Pancreas (tissue), 10 donors: ENCODE data around the gene PRKCH. TPM values are rescaled to one million over a fixed set of nuclear protein-coding genes. Genes with fewer than 3 reads are reported as not detected.

Experiments used
- ATAC-seq, 4 donors: fragments of 200-7000 bp; cut with Tn5 transposase; one replicate each; pipeline versions ENCODE4 v1.8.0 to v1.9.1; 2020; ENCODE audit warnings: mild to moderate bottlenecking in 4 of 4, moderate library complexity in 4 of 4
- DNase-seq, 6 donors: peaks; one replicate each; pipeline ENCODE4 v3.0.0-alpha.2; 2020
- FAIRE-seq: peaks from 2 replicates; lab custom pipeline; 2012; peaks lifted over from hg19 to GRCh38; lab: Jason Lieb, UNC
- H3K27ac ChIP-seq, 4 donors: fragments of 200-600 bp; sonication (generic); 1 replicate in 3 of 4; 2 replicates in 1 of 4; pipeline versions ENCODE4 v1.5.0 to v1.8.0; 2020
- H3K27me3 ChIP-seq, 4 donors: fragments of 200-600 bp; one replicate each; pipeline ENCODE4 v1.8.0; 2021
- H3K36me3 ChIP-seq, 3 donors: fragments of 200-600 bp; sonication (generic) in 1 of 3; one replicate each; pipeline versions ENCODE4 v1.5.0 to v1.8.0; 2020 to 2021
- H3K4me1 ChIP-seq, 3 donors: fragments of 200-600 bp; one replicate each; pipeline ENCODE4 v1.8.0; 2021
- H3K4me3 ChIP-seq, 4 donors: fragments of 200-600 bp; sonication (generic) in 2 of 4; one replicate each; pipeline versions ENCODE4 v1.5.0 to v1.8.0; 2020 to 2021
- H3K9me3 ChIP-seq, 4 donors: fragments of 200-600 bp; one replicate each; pipeline ENCODE4 v1.8.0; 2021
- CTCF ChIP-seq, 4 donors: fragments of 200-600 bp; sonication (generic) in 3 of 4; IDR thresholded peaks; one replicate each; pipeline versions ENCODE4 v1.5.0 to v1.8.0; 2021; ENCODE audit warnings: antibody characterized with exemption in 4 of 4
- WGBS, 2 donors: extraction: QIAGEN DNeasy Blood & Tissue Kit; methylation state at CpG; one replicate each; pipeline ENCODE4 v1.1.7; 2013; 5-methylcytosine and 5-hydroxymethylcytosine counted together
- intact Hi-C, 3 donors: fragments of 100-400 bp; cut with DNase I; formaldehyde crosslinking; loops; one replicate each; pipeline versions ENCODE4 v1.11.1 to v1.14.2; 2022
- polyA plus RNA-seq, 2 donors: library from polyadenylated mRNA; stranded (reverse); fragments of 200-250 nt; gene quantifications; one replicate each; pipeline ENCODE4 v1.2.3, GENCODE V29; 2013
- total RNA-seq, 6 donors: library from RNA; stranded (reverse); fragmentation: NEBNext Ultra II Directional in 4 of 6; extraction: Animal tissue kit (Norgen Biotek cat#: 25700) in 4 of 6; gene quantifications; one replicate each; pipeline versions ENCODE4 v1.2.1 to v1.2.4, GENCODE V29; 2021 to 2023
- donor health status: healthy with polysubstance abuse.
- donor health status: DM: no; HTN: no; CAD: no; lungs with moderate emphysema.
- donor health status: DM: no; HTN: no; CAD: no.
- donor health status: control.
- donor health status: control.
- donor health status: Bipolar disorder and iron deficiency.
- donor health status: DM: yes; HTN: yes; CAD: no.
- donor health status: DM: no; HTN: no; CAD: no.
- donor health status: DM: no; HTN: no; CAD: no.
- donor health status: DM: yes; HTN: yes; CAD: no.

PRKCH gene
- total RNA-seq, result 10 to 100 TPM in 3 of 6 donors, 1 to 10 TPM in 3; 5.2 to 16.9 (median 9.5) TPM
- 1 to 10 TPM; 3.6 to 9.2 TPM for polyA plus RNA-seq

- FAIRE-seq (no peak), ATAC-seq (peak; percentile 83 to 87 (median 84)), DNase-seq (peak; percentile 81 to 93 (median 84))
- no peak for TF ChIP-seq CTCF (IDR thresholded peaks at IDR 0.05)
- WGBS, 2 donors, result 0% methylated on average over 31 to 66 of the region's 66 CpGs
- Histone ChIP-seq H3K36me3 (no peaks in the 10 kb centered on the region), H3K27ac (peak within 1 kb of the TSS; percentile 38 to 70 (median 60)), H3K27me3 (no peaks in the 10 kb centered on the region), H3K4me3 (peak within 1 kb of the TSS; percentile 33 to 91 (median 65)), H3K4me1 (no peaks in the 10 kb centered on the region), H3K9me3 (no peaks in the 10 kb centered on the region)
- intact Hi-C loops, result no loop called here
These were observed at the start of gene PRKCH for GRCh38 chr14:61321385-61322010. PRKCH (plus strand) TSS chr14:61321579; CDS start chr14:61322102, 523 bp downstream.

GRCh38 chr14:61277232-61277631 lies 44.1 kb upstream of the PRKCH start:
- Histone ChIP-seq H3K9me3 (no peaks in the 10 kb centered on the region), H3K27me3 (no peaks in the 10 kb centered on the region), H3K4me3 (peak overlapping the region in 2 of 4 donors; percentile 7 to 23), H3K4me1 (peaks cover 0 to 19% (median 4%) of the 10 kb centered on the region in 3 donors), H3K36me3 (no peaks in the 10 kb centered on the region), H3K27ac (peak overlapping the region in 2 of 4 donors; percentile 18 to 39)
- FAIRE-seq, result peak; percentile 5
- no peak for TF ChIP-seq CTCF (IDR thresholded peaks at IDR 0.05)
- intact Hi-C loops, result no loop called here
- ATAC-seq, result no peak
- DNase-seq, result no peak
- WGBS, 2 donors, result 15 to 16% methylated on average over 1 of the region's 1 CpG

- ATAC-seq (no peak), FAIRE-seq (no peak), DNase-seq (no peak)
- intact Hi-C loops, result no loop called here
- peak overlapping the region in 2 of 4 donors; percentile 7 to 23 for H3K4me3 ChIP-seq
- no peaks in the 10 kb centered on the region for H3K9me3 ChIP-seq
- H3K27me3 ChIP-seq, result no peaks in the 10 kb centered on the region
- peak overlapping the region in 2 of 4 donors; percentile 18 to 39 for H3K27ac ChIP-seq
- no peak for TF ChIP-seq CTCF (IDR thresholded peaks at IDR 0.05)
- no peaks in the 10 kb centered on the region for H3K36me3 ChIP-seq
- peaks cover 0 to 23% (median 9%) of the 10 kb centered on the region in 3 donors for H3K4me1 ChIP-seq
- 14 to 19% methylated on average over 4 of the region's 4 CpGs for WGBS, 2 donors
These were observed 43.6 kb upstream of the PRKCH start for GRCh38 chr14:61277784-61278183.

- Histone ChIP-seq H3K36me3 (no peaks in the 10 kb centered on the region), H3K27ac (peak overlapping the region in 2 of 4 donors; percentile 99 to 100), H3K4me1 (peaks cover 0 to 26% (median 9%) of the 10 kb centered on the region in 3 donors), H3K9me3 (no peaks in the 10 kb centered on the region), H3K27me3 (no peaks in the 10 kb centered on the region), H3K4me3 (peak overlapping the region in 3 of 4 donors; percentile 61 to 86 (median 75))
- DNase-seq (no peak), FAIRE-seq (no peak), ATAC-seq (no peak)
- no peak for TF ChIP-seq CTCF (IDR thresholded peaks at IDR 0.05)
- intact Hi-C loops, result no loop called here
- WGBS, 2 donors, result 9 to 11% methylated on average over 5 of the region's 5 CpGs
These were observed 42.3 kb upstream of the PRKCH start for GRCh38 chr14:61279082-61279481.

GRCh38 chr14:61280092-61280525 lies 41.3 kb upstream of the PRKCH start:
- peak overlapping the region; percentile 98 to 100 (median 99) for H3K27ac ChIP-seq
- intact Hi-C loops, result no loop called here
- ATAC-seq, result peak; percentile 13 to 39 (median 22)
- WGBS, 2 donors, result 0 to 4% methylated on average over 47 of the region's 47 CpGs
- no peaks in the 10 kb centered on the region for H3K27me3 ChIP-seq
- no peak for TF ChIP-seq CTCF (IDR thresholded peaks at IDR 0.05)
- H3K4me3 ChIP-seq, result peak overlapping the region; percentile 61 to 86 (median 72)
- H3K36me3 ChIP-seq, result no peaks in the 10 kb centered on the region
- H3K9me3 ChIP-seq, result no peaks in the 10 kb centered on the region
- peak in 2 of 6 donors; percentile 37 to 74 for DNase-seq
- H3K4me1 ChIP-seq, result peaks cover 4 to 32% (median 12%) of the 10 kb centered on the region in 3 donors
- FAIRE-seq, result no peak
